Calu3 (cell line): ENCODE measurements around the gene FXYD6. TPM values are rescaled to one million over a fixed set of nuclear protein-coding genes. Genes with fewer than 3 reads are reported as not detected.

ENCODE experiments used
- BruUV-seq: library from RNA; stranded (reverse); fragments of 400-500 nt; replicated peaks from 2 replicates; lab custom pipeline; 2021; lab: Mats Ljungman, UMichigan
- CTCF ChIA-PET: fragments of 300-600 bp; sonication (Branson Sonifier 250); formaldehyde crosslinking; loops from one replicate; lab custom pipeline; 2022; ENCODE audit warnings: antibody characterized with exemption; lab: Charles Lee
- DNase-seq: peaks from one replicate; pipeline ENCODE4 v3.0.0; 2022
- H3K27ac Mint-ChIP-seq: one replicate; pipeline ENCODE4 v1.8.0; 2022; ENCODE audit warnings: mixed read lengths; ENCODE audit not compliant: unreplicated experiment
- H3K27me3 Mint-ChIP-seq: one replicate; pipeline ENCODE4 v1.8.0; 2022; ENCODE audit warnings: mixed read lengths; ENCODE audit not compliant: unreplicated experiment
- H3K36me3 Mint-ChIP-seq: one replicate; pipeline ENCODE4 v1.8.0; 2022; ENCODE audit warnings: mild to moderate bottlenecking, moderate library complexity, mixed read lengths; ENCODE audit not compliant: insufficient read depth, unreplicated experiment
- H3K4me1 Mint-ChIP-seq: one replicate; pipeline ENCODE4 v1.8.0; 2022; ENCODE audit warnings: mild to moderate bottlenecking, low read depth, mixed read lengths; ENCODE audit not compliant: unreplicated experiment
- H3K4me3 Mint-ChIP-seq: one replicate; pipeline ENCODE4 v1.8.0; 2022; ENCODE audit warnings: mild to moderate bottlenecking, low read depth, moderate library complexity, mixed read lengths; ENCODE audit not compliant: unreplicated experiment
- H3K9me3 Mint-ChIP-seq: one replicate; pipeline ENCODE4 v1.8.0; 2022; ENCODE audit warnings: low read depth, mixed read lengths; ENCODE audit not compliant: unreplicated experiment
- CTCF ChIP-seq: fragments of 200-600 bp; IDR thresholded peaks from one replicate; pipeline ENCODE4 v1.8.0; 2022; ENCODE audit warnings: antibody characterized with exemption; ENCODE audit not compliant: unreplicated experiment
- intact Hi-C: fragments of 100-400 bp; cut with micrococcal nuclease; formaldehyde crosslinking; loops from one replicate; pipeline ENCODE4 v1.10.0; 2022; ENCODE audit not compliant: unreplicated experiment
- total RNA-seq: library from RNA; stranded (reverse); gene quantifications from 2 replicates; pipeline ENCODE4 v1.2.3, GENCODE V29; 2022

Gene FXYD6
- total RNA-seq, 1 experiment from 2014 or later: 0.61 TPM

- no peaks in the 10 kb centered on the region for H3K9me3 Mint-ChIP-seq
- no peak overlapping the region for H3K27ac Mint-ChIP-seq
- TF ChIP-seq CTCF: no peak
- H3K4me1 Mint-ChIP-seq: no peaks in the 10 kb centered on the region
- no peak overlapping the region for H3K4me3 Mint-ChIP-seq
- no peak for DNase-seq
- CTCF ChIA-PET: no interaction called here
- no TSS peak for BruUV-seq
- no peaks in the 10 kb centered on the region for H3K36me3 Mint-ChIP-seq
- intact Hi-C loops: no loop called here
- no peaks in the 10 kb centered on the region for H3K27me3 Mint-ChIP-seq
Observed at GRCh38 chr11:117839380-117839881, 37.0 kb downstream of the FXYD6 start.

GRCh38 chr11:117838901-117839300, 37.6 kb downstream of the FXYD6 start:
- DNase-seq: no peak
- Mint-ChIP-seq H3K36me3 (no peaks in the 10 kb centered on the region), H3K4me3 (no peak overlapping the region), H3K9me3 (no peaks in the 10 kb centered on the region), H3K27me3 (no peaks in the 10 kb centered on the region), H3K4me1 (peaks cover 4% of the 10 kb centered on the region), H3K27ac (no peak overlapping the region)
- intact Hi-C loops: no loop called here
- TF ChIP-seq CTCF: no peak
- CTCF ChIA-PET: no interaction called here
- no TSS peak for BruUV-seq

GRCh38 chr11:117837791-117838190, 38.7 kb downstream of the FXYD6 start:
- DNase-seq: no peak
- H3K4me1 Mint-ChIP-seq: peaks cover 12% of the 10 kb centered on the region
- H3K27me3 Mint-ChIP-seq: no peaks in the 10 kb centered on the region
- no peak for TF ChIP-seq CTCF
- H3K36me3 Mint-ChIP-seq: peaks cover 7% of the 10 kb centered on the region
- BruUV-seq: no TSS peak
- CTCF ChIA-PET: no interaction called here
- H3K4me3 Mint-ChIP-seq: no peak overlapping the region
- no peaks in the 10 kb centered on the region for H3K9me3 Mint-ChIP-seq
- peak overlapping the region; percentile 23 for H3K27ac Mint-ChIP-seq
- intact Hi-C loops: no loop called here

GRCh38 chr11:117837070-117837776, 39.2 kb downstream of the FXYD6 start:
- intact Hi-C loops: no loop called here
- H3K27me3 Mint-ChIP-seq: no peaks in the 10 kb centered on the region
- peak overlapping the region; percentile 23 for H3K27ac Mint-ChIP-seq
- no peaks in the 10 kb centered on the region for H3K9me3 Mint-ChIP-seq
- no peak overlapping the region for H3K4me3 Mint-ChIP-seq
- CTCF ChIA-PET: no interaction called here
- no peak for DNase-seq
- peaks cover 18% of the 10 kb centered on the region for H3K4me1 Mint-ChIP-seq
- no peak for TF ChIP-seq CTCF
- BruUV-seq: no TSS peak
- H3K36me3 Mint-ChIP-seq: peaks cover 7% of the 10 kb centered on the region
